Brain pericyte (primary cell): ENCODE measurements around the gene RIPOR2.

Experiments
- DNase-seq: peaks from one replicate; pipeline ENCODE4 v3.0.0-alpha.2; 2012; ENCODE audit warnings: low read depth, low spot score

RIPOR2 gene

GRCh38 chr6:24935366-24936152 is at the start of gene RIPOR2:
Gene RIPOR2 (minus strand): TSS chr6:24935960. CDS start chr6:24935898, 62 bp downstream.
- no peak for DNase-seq

- DNase-seq = no peak
These were observed 49.6 kb upstream of the RIPOR2 start for GRCh38 chr6:24985323-24985722.

GRCh38 chr6:24982231-24982630 is 46.5 kb upstream of the RIPOR2 start:
- no peak for DNase-seq

GRCh38 chr6:24981386-24981760 is 45.6 kb upstream of the RIPOR2 start:
- DNase-seq = no peak

- no peak for DNase-seq
These were observed 45.0 kb upstream of the RIPOR2 start for GRCh38 chr6:24980507-24981385.

GRCh38 chr6:24979176-24979575 is 43.4 kb upstream of the RIPOR2 start:
- DNase-seq = no peak

- no peak for DNase-seq
These were observed 38.7 kb upstream of the RIPOR2 start for GRCh38 chr6:24974182-24975171.

- no peak for DNase-seq
These were observed 36.7 kb upstream of the RIPOR2 start for GRCh38 chr6:24972311-24972958.

GRCh38 chr6:24971067-24971466 is 35.3 kb upstream of the RIPOR2 start:
- no peak for DNase-seq

GRCh38 chr6:24969343-24969860 is 33.6 kb upstream of the RIPOR2 start:
- DNase-seq = no peak

GRCh38 chr6:24968783-24969182 is 33.0 kb upstream of the RIPOR2 start:
- DNase-seq = no peak

GRCh38 chr6:24967211-24967610 is 31.5 kb upstream of the RIPOR2 start:
- no peak for DNase-seq

GRCh38 chr6:24966381-24966780 is 30.6 kb upstream of the RIPOR2 start:
- no peak for DNase-seq

- no peak for DNase-seq
These were observed 28.3 kb upstream of the RIPOR2 start for GRCh38 chr6:24963887-24964570.

- DNase-seq = no peak
These were observed 27.6 kb upstream of the RIPOR2 start for GRCh38 chr6:24963339-24963738.

GRCh38 chr6:24961852-24962251 is 26.1 kb upstream of the RIPOR2 start:
- no peak for DNase-seq

GRCh38 chr6:24960991-24961475 is 25.3 kb upstream of the RIPOR2 start:
- DNase-seq = no peak

- DNase-seq = no peak
These were observed 23.6 kb upstream of the RIPOR2 start for GRCh38 chr6:24959319-24959718.

- DNase-seq = no peak
These were observed 21.4 kb upstream of the RIPOR2 start for GRCh38 chr6:24957199-24957598.

GRCh38 chr6:24953726-24954125 is 18.0 kb upstream of the RIPOR2 start:
- no peak for DNase-seq
